Hematopoietic multipotent progenitor cell treated with erythropoietin and hydrocortisone succinate and interleukin-3 and kit ligand, for 4 days (in vitro differentiated cells): ENCODE data around the gene GALNT14.

ENCODE experiments used
- DNase-seq: peaks from one replicate; pipeline ENCODE4 v3.0.0-alpha.2; 2015

Gene GALNT14

GRCh38 chr2:31053929-31054782, 84.1 kb downstream of the GALNT14 start:
- DNase-seq: no peak

- DNase-seq: no peak
These were observed 86.0 kb downstream of the GALNT14 start for GRCh38 chr2:31052284-31052683.

DNA sequence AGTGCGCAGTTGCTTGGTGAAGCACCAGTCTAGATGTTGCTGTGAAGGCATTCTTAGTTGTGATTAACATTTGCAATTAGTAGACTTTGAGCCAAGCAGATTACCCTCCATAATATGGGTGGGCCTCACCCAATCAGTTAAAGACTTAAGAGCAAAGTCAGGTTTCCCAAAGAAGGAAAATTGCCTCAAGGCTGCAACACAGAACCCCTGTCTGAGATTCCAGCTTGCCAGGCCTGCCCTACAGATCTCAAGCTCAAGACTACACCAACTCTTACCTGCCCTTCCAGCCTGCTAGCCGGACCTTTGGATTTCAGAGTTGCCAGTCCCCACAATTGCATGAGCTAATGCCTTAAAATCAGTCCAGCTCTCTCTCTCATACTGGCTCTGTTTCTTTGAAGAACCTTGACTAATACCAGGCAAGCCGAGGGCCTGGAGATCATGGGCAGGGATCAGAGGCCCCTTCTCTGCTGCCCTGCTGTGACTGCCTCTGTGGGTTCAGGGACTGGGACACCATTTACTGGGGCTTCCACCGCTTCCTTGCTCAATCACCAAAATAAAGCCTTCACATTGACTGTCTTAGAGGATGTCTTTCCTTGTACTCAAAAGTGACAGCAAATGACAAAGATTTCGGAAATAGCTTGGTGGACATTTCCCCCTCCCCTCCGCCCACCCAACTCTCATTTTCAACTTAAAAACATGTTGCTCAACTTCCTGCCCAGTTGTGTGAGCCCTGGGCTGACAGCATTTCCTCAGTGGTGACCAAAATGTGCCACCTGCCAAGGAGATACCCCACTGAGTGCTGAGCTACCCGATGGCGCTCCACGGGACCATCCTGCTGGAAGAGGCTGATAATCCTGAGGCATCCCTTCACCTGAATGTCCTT, 86.7 kb downstream of the GALNT14 start:
- DNase-seq: peak; percentile 63

GRCh38 chr2:31049916-31050588, 88.2 kb downstream of the GALNT14 start:
- peak; percentile 32 for DNase-seq

DNA sequence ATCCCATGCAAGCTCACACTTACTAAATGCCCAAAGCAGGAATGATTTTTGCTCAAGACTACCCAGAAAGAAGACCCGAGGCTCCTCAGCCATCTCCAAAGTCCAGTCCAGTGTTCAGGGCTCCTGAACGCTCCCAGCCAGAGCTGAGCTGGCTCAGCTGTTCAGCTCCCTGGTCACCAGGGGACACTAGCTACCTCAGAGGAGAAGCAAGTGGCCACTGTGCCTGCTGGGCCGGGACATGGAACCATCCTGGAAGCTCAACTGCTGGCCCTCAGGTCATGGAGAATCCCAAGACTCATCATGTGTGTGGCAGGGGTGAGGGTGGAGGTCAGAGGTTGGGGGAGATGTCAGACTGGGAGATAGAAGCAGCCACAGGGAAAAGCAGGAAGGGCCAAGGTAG, 89.0 kb downstream of the GALNT14 start:
- DNase-seq: no peak

GRCh38 chr2:31047599-31047998, 90.6 kb downstream of the GALNT14 start:
- DNase-seq: no peak

GRCh38 chr2:31038385-31038784, 99.9 kb downstream of the GALNT14 start:
- peak; percentile 23 for DNase-seq

- DNase-seq: no peak
These were observed 101.2 kb downstream of the GALNT14 start for GRCh38 chr2:31037058-31037457.

DNA sequence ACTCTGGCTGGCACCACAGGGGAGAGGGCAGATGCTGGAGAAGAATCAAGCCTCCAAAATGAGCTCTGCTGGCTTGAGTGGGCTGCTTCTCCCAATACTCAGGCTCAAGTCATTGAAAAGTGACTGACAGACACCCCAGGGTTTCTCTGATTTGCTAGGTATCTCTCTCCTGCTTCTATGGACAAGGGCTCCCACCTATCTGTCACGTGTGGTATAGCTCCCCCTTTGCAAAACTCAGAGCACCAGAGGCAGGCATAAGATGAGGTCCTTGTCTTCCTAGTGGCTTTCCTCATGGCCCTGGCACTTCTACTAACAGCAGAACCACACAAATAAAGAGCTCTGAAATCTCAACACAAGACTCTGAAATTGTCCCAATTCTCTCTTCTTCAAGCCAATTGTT, 105.2 kb downstream of the GALNT14 start:
- DNase-seq: peak; percentile 20

- DNase-seq: peak; percentile 44
These were observed 105.8 kb downstream of the GALNT14 start for GRCh38 chr2:31032475-31032874.

GRCh38 chr2:31031132-31031706, 107.0 kb downstream of the GALNT14 start:
- no peak for DNase-seq

- DNase-seq: no peak
These were observed 109.8 kb downstream of the GALNT14 start for GRCh38 chr2:31028417-31028816.

GRCh38 chr2:31027549-31027948, 110.7 kb downstream of the GALNT14 start:
- DNase-seq: no peak

DNA sequence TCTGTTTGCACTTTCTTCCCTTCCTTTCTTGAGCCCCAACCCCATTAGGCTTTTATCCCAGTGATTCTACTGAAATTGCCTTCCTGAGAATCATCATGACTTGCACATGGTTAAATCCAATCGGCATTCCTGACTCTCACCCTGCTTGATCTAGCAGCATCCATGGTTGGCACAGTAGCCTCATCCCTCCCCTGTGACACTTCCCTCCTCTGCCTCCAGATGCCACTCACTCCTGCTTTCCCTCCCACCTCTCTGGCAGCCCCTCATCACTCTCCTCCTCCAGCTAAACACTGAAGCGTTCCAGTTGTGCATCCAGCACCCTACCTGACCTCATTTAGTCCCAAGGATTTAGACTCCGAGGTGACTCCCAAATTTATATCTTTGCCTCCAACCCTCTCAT, 114.7 kb downstream of the GALNT14 start:
- no peak for DNase-seq

- DNase-seq: peak; percentile 7
These were observed 117.5 kb downstream of the GALNT14 start for GRCh38 chr2:31020713-31021112.

DNA sequence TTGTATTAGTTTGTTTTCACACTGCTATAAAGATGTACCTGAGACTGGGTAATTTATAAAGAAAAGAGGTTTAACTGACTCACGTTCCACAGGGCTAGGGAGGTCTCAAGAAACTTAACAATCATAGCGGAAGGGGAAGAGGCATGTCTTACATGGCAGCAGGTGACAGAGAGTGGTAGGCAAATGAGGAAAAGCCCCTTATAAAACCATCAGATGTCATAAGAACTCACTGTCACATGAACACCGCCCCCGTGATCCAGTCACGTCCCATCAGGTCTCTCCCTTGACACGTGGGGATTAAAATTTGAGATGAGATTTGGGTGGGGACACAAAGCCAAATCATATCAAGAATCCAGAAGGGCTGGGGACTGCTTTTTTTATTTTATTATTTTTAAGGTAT, 120.0 kb downstream of the GALNT14 start:
- DNase-seq: no peak

DNA sequence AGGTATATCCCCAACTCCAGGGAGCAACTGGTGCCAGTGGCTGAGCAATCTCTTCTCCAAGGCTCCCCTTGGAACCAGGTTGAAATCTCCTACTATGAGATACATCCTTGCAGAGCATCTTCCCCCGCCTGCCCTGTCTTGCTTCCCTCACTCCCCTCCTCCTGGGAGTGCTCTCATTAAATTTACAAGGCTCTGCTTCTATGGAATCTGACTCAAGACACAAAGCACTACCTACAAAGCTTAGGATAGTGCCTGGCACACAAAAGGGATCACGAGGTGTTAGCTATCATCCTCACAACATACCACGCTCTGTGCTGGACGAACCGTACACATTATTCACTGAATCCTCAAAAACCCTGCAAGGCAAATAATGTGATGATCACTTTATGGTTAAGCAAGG, 121.6 kb downstream of the GALNT14 start:
- DNase-seq: no peak

- no peak for DNase-seq
These were observed 123.7 kb downstream of the GALNT14 start for GRCh38 chr2:31014516-31014915.

- no peak for DNase-seq
These were observed 124.9 kb downstream of the GALNT14 start for GRCh38 chr2:31013301-31013700.

DNA sequence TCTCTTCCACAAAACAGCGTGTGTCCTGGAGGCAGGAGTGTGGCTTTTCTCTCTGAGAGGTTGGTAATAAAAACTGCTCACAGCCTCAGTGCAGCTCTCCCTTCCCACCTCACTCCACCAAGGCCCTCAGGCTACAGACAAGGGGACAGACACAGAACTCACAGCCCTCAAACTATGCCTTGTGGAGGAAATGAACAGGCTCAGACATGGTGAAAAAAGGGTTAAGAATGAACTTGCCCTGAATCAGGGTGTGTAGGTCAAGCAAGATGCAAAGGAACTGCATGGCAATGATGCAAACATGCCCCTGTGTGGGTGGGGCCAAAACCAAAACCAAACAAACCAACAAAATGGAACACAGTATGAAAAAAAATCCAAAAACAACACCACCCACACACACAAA, 125.8 kb downstream of the GALNT14 start:
- no peak for DNase-seq

- no peak for DNase-seq
These were observed 126.7 kb downstream of the GALNT14 start for GRCh38 chr2:31011587-31011986.

DNA sequence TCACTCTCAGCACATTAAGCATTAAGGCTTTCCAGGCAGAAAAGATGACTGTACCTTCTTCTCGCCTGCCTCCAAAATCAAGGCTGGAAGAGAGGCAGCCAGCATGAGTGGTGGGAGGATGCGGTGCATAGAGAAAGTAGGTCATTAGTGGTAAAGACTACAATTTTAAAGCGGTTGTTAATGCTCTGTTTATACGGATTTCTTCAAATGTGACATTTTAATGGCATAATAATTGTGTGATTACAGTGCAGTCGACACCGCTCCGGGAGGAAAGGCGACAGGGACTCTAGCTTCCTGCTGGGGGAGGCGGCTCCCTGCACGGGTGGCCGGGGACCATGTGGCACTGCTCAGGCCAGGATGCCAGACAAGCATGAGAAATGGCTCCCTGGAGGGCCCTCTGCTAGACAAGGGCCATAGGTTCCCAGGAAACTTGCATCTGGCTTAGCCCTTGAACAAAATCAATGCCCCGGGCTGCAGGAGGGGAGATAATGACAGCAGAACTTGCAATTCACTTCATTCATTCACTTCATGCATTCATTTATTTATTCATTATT, 129.6 kb downstream of the GALNT14 start:
- DNase-seq: no peak

GRCh38 chr2:31004257-31004656, 134.0 kb downstream of the GALNT14 start:
- DNase-seq: no peak
